GM18907 (cell line): Measurements from ENCODE around the gene PLEKHG5.
"Not testable (repeated sequence)": the region's sequence is repeated elsewhere in the genome, so short reads cannot be mapped to it uniquely, and the experiment has no call there.

ENCODE experiments used
- ATAC-seq: cut with Tn5 transposase; IDR thresholded peaks from one replicate; pipeline ENCODE4 v1.9.1; 2021; ENCODE audit warnings: mild to moderate bottlenecking, moderate library complexity; ENCODE audit not compliant: unreplicated experiment

PLEKHG5 gene

GRCh38 chr1:6496890-6497214 is 5.4 kb upstream of the PLEKHG5 start:
- no peak for ATAC-seq

- no peak for ATAC-seq
Measured at GRCh38 chr1:6496365-6496721, 4.9 kb upstream of the PLEKHG5 start.

DNA sequence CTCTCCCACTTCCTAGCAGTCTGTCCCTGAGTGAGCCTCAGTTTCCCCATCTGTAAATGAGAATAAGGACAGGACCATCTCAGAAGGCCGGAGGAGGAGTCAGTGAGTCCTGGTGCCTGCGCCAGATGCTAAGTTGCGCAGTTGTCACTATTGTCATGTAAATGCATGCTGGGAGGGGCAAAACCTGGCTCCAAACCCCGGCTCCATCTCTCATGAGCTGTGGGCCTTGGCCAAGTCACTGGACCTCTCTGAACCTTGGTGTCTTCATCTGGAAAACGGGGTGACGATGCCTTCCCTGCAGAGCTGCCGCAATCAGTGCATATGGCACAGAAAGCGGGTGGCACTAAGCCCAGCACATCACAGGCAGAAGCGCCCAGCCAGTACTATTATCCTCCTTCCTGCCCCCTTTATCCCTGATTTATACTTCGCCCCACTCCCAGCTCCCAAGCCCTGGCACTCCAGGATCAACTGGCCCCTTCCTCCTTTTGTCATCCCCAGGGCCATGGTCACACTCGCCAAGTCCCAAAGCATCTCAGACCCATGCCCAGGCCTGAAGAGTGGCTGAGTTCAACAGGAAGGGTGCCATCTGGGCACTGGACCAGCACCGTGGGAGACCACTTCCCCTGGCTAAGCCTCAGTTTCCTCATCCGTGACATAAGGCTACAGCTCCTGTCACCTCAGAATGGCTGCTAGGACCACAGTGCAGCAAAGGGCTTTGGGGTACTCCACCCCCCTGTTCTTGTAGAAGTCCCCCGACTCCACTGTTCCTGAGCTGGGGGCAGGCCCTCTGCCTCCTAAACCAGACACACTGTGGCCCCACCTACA is 4.3 kb upstream of the PLEKHG5 start:
- ATAC-seq: no peak

DNA sequence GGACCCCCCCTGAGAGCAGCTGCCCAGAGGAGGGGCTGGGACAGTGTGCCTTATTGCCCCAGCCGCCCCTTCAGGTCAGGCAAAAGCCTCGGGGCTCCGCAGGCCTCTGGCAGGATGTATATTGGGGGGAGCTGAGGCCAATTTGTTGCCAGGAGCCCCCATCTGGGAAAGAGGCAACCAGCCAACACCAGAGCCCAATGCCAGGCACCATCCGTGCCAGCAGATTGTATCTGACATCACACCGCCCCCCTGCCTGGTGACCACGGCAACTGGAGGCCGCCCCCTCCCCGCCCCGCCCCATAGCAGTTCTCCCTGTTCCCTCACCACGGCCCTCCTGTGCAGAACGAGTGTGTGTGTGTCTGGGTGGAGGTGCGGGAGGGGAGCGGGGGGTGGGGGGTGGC is 3.6 kb upstream of the PLEKHG5 start:
- no peak for ATAC-seq

DNA sequence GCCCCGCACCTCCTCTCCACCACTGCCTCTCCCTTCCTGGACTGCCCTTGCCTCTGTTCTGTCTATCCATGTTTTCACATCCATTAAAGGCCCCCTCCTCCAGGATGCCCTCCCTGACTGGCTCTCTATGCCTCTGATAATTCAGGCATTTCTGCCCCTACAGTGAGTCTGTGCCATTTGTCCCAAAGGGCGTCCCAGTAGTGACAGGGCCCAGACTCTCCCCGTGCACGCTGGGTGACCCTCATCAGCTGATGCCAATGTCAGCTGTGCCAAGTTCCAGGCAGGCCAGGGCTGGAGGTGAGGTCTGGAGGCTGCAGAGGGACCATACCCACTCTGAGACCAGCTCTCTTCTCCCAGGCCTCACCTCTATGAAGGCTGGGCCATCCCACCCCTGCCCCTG is 3.2 kb upstream of the PLEKHG5 start:
- ATAC-seq: no peak

DNA sequence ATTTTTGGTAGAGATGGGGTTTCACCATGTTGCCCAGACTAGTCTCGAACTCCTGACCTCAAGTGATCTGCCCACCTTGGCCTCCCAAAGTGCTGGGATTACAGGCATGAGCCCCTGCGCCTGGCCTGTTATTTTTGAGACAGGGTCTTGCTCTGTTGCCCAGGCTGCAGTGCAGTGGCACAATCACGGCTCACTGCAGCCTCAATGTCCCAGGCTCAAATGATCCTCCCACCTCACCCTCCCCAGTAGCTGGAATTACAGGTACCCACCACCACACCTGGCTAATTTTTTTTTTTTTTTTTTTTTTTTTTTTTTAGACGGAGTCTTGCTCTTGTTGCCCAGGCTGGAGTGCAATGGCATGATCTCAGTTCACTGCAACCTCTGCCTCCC is 2.4 kb upstream of the PLEKHG5 start:
- ATAC-seq: not testable (repeated sequence)

DNA sequence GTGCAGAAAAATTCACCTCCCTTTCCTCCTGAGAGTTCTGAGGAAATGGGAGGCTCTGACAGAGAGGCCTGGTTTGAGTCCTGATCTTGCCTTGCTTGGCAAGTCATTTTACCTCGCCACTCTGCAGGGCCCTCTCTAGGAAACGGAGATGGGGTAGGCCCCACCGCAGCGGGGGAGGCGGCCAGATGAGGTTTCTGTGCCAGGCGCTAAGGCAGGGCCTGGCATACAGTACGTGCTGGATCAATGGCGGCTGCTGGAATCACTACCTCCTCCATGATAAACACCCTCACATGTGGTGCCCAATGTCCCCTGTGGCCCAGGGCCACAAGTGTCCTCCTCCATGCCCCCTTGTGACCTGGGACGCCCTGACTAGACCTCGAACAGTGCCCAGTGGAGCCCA is 499 bp upstream of the PLEKHG5 start:
- no peak for ATAC-seq

DNA sequence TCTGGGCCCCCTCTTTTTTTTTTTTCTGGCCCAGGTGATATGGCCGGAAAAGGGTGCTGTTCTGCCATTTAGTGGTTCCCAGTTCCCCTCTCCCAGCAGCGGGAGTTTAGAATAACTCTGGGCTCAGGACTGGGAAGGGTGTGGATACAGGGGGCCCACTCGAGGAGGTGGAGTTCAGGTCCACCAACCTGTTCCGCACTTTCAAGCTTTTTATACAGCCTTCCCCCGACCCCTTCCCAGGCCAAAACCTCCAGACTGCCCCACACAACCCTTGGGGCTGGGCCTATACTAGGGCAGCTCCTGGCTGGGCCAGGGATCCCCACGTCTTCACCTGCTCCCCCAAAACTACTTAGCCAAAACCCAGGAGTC is 402 bp downstream of the PLEKHG5 start:
- ATAC-seq: no peak

- peak; percentile 51 for ATAC-seq
Measured at GRCh38 chr1:6490181-6491080, 1.0 kb downstream of the PLEKHG5 start.

DNA sequence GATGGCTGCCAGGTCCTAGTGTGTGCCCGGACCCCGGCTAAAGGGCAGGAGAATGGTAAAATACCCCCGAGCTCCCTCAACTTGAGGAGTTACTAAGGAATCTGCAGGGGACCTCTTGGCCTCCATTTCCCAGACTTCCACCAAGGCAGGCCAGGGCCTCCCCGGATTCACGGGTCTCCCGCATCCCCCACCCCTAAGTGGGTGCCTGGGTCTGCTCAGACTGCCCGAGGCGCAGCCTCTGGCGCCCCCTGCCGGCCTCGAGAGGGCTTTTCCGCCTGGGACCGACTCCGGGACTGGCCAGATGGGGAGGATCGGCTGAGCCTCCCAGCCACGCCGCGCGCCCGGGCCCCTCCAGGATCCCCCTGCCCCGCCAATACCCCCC is 1.7 kb downstream of the PLEKHG5 start:
- peak; percentile 52 for ATAC-seq

DNA sequence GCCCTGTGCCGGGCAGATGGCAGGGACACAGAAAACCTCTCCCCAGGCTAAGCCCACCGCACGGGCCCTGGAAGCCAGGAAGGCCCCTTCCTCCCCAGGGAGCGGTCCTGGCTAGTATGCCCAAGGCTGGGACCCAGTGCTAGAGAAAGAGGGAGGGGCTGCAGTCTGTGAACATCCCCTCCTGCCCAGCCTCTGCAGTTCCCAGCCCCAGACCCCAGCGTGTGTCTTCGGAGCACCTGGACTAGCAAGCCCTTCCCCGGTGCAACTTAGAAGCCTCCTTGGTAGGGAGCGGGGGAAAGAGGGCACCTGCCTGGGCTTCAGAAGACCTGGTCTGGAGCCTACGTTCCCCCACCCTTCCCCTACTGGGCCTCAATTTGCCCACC is 2.1 kb downstream of the PLEKHG5 start:
- ATAC-seq: no peak

DNA sequence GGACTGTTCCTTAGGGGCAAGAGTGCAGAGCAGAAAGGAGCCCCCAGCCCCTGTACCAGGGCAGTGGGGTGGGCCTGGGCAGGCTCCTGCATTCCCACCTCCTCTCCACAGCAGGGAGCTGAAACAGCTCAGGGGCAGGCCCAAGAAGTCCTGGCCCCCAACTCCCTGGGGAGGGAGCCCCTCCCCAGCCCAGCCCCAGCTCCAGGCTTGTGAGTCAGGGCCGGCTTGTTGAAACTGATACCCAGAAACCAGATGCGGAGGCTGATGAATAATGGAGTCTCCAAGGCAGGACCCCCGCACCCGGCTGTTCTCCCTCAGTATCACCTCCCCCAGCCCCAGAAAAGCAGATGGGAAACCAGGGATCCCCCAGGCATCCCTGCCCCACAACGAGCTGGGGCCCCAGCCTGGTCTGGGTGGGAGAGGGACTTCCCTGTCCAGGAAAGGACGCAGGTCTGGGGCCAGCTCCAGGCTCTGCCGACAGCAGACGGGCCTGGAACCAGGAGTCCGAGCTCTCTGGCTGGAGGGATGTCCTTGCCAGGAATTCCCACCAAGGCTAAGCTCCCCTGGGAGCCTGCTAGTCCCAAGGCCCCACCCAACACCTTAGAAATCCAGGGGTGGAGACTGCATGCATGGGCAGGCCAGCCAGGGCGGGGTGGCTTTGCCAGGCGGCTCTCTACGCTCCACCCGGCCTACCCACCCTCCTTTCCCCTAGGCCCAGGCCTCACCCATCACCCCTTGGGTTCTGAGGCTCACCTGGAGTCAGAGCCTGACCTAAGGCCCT is 2.7 kb downstream of the PLEKHG5 start:
- no peak for ATAC-seq

- no peak for ATAC-seq
Measured at GRCh38 chr1:6487804-6488484, 3.5 kb downstream of the PLEKHG5 start.

- no peak for ATAC-seq
Measured at GRCh38 chr1:6486433-6487011, 4.9 kb downstream of the PLEKHG5 start.

- ATAC-seq: no peak
Measured at GRCh38 chr1:6485168-6486101, 6.0 kb downstream of the PLEKHG5 start.

DNA sequence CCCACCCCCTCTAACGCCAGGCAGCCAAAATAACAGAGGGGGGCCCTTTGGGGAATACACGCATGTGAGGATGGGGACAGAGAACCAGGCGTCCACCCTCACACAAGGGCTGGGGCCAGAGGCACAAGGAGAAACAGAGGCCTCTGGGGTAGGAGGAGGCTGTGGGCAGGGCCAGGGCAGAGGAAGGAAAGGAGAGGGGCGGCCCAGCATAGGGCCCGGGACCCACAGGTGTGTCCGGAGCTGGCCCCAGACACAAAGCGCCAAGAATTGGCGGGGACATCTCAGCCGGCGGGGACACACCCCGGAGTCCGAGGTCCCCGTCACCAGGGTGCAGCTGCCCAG is 6.7 kb downstream of the PLEKHG5 start:
- no peak for ATAC-seq

GRCh38 chr1:6483761-6484117 is 7.7 kb downstream of the PLEKHG5 start:
- no peak for ATAC-seq

DNA sequence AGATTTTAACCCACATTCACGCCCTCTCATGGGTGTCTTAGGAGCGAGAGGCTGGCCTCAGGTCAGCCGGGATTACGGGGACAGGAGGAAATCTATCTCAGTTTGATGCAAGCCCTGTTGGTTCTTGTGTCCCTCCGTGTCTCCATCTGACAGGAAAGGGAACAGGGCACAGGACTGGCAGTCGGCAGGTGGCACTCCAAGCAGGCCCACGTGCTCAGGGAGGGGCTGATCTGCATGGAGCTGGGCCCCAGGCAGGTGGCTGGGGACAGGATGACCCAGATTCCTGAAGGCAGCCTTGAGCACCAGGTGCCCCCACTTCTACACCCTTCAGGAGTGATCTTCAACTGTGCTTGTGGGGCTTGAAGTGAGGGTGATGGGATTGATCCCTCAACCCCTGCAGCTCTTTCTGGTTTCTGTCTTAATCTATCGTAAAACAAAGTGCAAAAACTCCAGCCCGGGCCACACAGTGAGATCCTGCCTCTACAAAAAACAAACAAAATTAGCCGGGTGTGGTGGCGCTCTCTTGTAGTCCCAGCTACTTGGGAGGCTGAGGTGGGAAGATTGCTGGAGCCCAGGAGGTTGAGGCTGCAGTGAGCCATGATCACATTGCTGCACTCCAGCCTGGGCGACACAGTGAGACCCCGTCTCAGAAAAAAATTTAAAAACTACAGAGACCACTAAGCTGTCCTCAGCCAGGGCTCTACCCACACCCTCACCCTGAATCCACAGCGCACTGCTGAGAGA is 8.3 kb downstream of the PLEKHG5 start:
- ATAC-seq: no peak

DNA sequence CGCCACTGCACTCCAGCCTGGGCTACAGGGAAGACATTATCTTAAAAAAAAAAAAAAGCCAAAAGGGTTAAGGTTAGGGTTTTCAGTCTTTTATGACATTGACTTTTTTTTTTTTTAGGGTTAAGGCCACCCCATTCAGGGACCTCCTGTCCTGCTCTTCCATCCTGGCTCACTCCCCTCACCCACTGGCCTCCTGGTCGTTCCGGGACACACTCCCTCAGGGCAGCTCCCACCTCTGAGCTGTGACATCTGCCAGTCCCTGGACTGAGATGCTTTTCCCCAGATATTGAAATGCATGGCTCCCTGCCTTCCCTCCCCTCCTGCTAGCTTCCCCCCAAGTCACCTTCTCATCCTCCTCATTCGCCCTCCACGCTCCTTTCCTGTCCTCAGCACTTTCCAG is 9.6 kb downstream of the PLEKHG5 start:
- ATAC-seq: no peak
